Cardiac muscle cell (in vitro differentiated cells and primary cell): ENCODE data around the gene C4BPB. TPM values are rescaled to one million over a fixed set of nuclear protein-coding genes. Genes with fewer than 3 reads are reported as not detected.

Experiments
- DNase-seq, 2 donors: peaks; one replicate each; pipeline versions ENCODE4 v3.0.0 to v3.0.0-alpha.2; 2010 to 2017; ENCODE audit warnings: low read depth in 1 of 2, low spot score in 1 of 2
- H3K27ac ChIP-seq: fragments of 200-600 bp; sonication (generic); 2 replicates; pipeline ENCODE4 v1.5.1; 2016
- H3K27me3 ChIP-seq: fragments of 200-600 bp; sonication (generic); 2 replicates; pipeline ENCODE4 v1.6.0; 2016; ENCODE audit warnings: control low read depth
- H3K36me3 ChIP-seq: fragments of 200-600 bp; sonication (generic); 2 replicates; pipeline ENCODE4 v1.5.1; 2016; ENCODE audit warnings: control low read depth
- H3K4me1 ChIP-seq: fragments of 200-600 bp; sonication (generic); 2 replicates; pipeline ENCODE4 v1.8.1; 2017; ENCODE audit warnings: low read depth, mild to moderate bottlenecking, mixed run types
- H3K4me3 ChIP-seq: fragments of 200-600 bp; sonication (generic); 2 replicates; pipeline ENCODE4 v1.5.1; 2016; ENCODE audit warnings: mild to moderate bottlenecking
- H3K9me3 ChIP-seq: fragments of 200-600 bp; sonication (generic); 2 replicates; pipeline ENCODE4 v1.5.1; 2017; ENCODE audit warnings: low read depth, mild to moderate bottlenecking, control low read depth
- polyA plus RNA-seq: library from polyadenylated mRNA; unstranded; fragments of >200 nt; fragmentation: Nextera tagmentation; extraction: Ambion mirVana; gene quantifications from 2 replicates; pipeline ENCODE4 v1.2.1, GENCODE V29; 2016
- total RNA-seq: library from RNA; depleted of rRNA; stranded (reverse); fragments of >200 nt; gene quantifications from 2 replicates; pipeline ENCODE4 v1.2.3, GENCODE V29; 2016
- TF ChIP-seq, protein P1 (sequence below): IDR thresholded peaks from 2 replicates; pipeline ENCODE4 v1.5.1; 2012; ENCODE audit warnings: low read depth, mild to moderate bottlenecking, low read length

Gene C4BPB
- total and polyA plus RNA-seq, 2 experiments from 2014 or later = not detected

DNA sequence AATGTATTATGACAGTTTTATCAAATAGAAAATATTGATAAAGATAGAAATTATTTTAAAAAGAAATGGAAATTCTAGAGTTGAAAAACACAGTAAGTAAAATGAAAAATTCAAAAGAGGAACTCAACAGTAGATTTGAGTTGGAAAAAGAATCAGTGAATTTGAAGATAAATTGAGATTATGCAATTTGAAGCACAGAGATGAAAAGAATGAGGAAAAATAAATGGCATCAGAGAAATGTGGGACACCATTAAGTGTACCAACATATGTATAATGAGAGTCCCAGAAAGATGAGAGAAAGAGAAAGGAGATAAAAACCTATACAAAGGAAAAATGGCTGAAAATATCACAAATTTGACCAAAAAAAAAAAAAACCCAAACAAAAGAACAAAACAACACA lies 40.4 kb downstream of the C4BPB start:
- Histone ChIP-seq H3K9me3 (no peaks in the 10 kb centered on the region), H3K4me3 (no peak overlapping the region), H3K27ac (no peak overlapping the region), H3K27me3 (no peaks in the 10 kb centered on the region), H3K4me1 (no peaks in the 10 kb centered on the region), H3K36me3 (no peaks in the 10 kb centered on the region)
- TF ChIP-seq, protein P1, sequence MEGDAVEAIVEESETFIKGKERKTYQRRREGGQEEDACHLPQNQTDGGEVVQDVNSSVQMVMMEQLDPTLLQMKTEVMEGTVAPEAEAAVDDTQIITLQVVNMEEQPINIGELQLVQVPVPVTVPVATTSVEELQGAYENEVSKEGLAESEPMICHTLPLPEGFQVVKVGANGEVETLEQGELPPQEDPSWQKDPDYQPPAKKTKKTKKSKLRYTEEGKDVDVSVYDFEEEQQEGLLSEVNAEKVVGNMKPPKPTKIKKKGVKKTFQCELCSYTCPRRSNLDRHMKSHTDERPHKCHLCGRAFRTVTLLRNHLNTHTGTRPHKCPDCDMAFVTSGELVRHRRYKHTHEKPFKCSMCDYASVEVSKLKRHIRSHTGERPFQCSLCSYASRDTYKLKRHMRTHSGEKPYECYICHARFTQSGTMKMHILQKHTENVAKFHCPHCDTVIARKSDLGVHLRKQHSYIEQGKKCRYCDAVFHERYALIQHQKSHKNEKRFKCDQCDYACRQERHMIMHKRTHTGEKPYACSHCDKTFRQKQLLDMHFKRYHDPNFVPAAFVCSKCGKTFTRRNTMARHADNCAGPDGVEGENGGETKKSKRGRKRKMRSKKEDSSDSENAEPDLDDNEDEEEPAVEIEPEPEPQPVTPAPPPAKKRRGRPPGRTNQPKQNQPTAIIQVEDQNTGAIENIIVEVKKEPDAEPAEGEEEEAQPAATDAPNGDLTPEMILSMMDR = no peak
- no peak for DNase-seq

GRCh38 chr1:207130252-207131036 lies 41.8 kb downstream of the C4BPB start:
- no peaks in the 10 kb centered on the region for H3K9me3 ChIP-seq

GRCh38 chr1:207131163-207131562 lies 42.5 kb downstream of the C4BPB start:
- H3K4me3 ChIP-seq = no peak overlapping the region
- no peak overlapping the region for H3K27ac ChIP-seq
- no peaks in the 10 kb centered on the region for H3K27me3 ChIP-seq
- no peaks in the 10 kb centered on the region for H3K9me3 ChIP-seq
- no peaks in the 10 kb centered on the region for H3K36me3 ChIP-seq
- no peaks in the 10 kb centered on the region for H3K4me1 ChIP-seq
- TF ChIP-seq, protein P1 = no peak
- no peak for DNase-seq

More at GRCh38 chr1:207130252-207131036, 41.8 kb downstream of the C4BPB start:
- TF ChIP-seq, protein P1 = no peak
- Histone ChIP-seq H3K4me1 (no peaks in the 10 kb centered on the region), H3K27me3 (no peaks in the 10 kb centered on the region), H3K27ac (no peak overlapping the region), H3K4me3 (no peak overlapping the region), H3K36me3 (no peaks in the 10 kb centered on the region)
- no peak for DNase-seq

DNA sequence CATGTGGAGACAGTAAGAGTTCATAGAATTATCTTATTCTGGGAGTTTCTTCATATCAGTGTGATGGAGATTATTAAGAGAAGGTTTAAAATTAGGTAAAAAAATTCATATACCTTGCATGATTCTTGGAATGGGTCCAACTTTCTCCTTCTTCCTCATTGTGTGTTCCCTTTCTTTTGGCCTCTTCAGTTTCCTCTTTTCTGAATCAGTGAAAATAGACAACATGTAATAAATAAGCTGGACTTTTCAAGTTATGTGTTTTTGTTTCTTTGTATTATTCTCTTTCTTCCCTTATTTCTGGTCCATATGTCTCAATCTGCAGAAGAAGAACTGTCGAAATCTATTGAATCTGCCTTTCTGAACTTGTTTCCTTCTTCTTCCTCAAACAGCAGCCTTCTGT lies 45.9 kb downstream of the C4BPB start:
- H3K27ac ChIP-seq = no peak overlapping the region
- H3K36me3 ChIP-seq = no peaks in the 10 kb centered on the region
- DNase-seq = no peak
- no peaks in the 10 kb centered on the region for H3K27me3 ChIP-seq
- no peak overlapping the region for H3K4me3 ChIP-seq
- no peaks in the 10 kb centered on the region for H3K4me1 ChIP-seq
- no peaks in the 10 kb centered on the region for H3K9me3 ChIP-seq
- TF ChIP-seq, protein P1 = no peak

- DNase-seq = no peak
- no peaks in the 10 kb centered on the region for H3K9me3 ChIP-seq
- H3K4me3 ChIP-seq = no peak overlapping the region
- TF ChIP-seq, protein P1 = no peak
- H3K27me3 ChIP-seq = no peaks in the 10 kb centered on the region
- no peak overlapping the region for H3K27ac ChIP-seq
- H3K4me1 ChIP-seq = no peaks in the 10 kb centered on the region
- no peaks in the 10 kb centered on the region for H3K36me3 ChIP-seq
These were observed 51.0 kb downstream of the C4BPB start for GRCh38 chr1:207139616-207140015.
